LNCaP clone FGC (cell line): Measurements from ENCODE around the gene USP17L18.
"Not testable (repeated sequence)": the region's sequence is repeated elsewhere in the genome, so short reads cannot be mapped to it uniquely, and the experiment has no call there.

Experiments
- DNase-seq: peaks from one replicate; pipeline ENCODE4 v3.0.0-alpha.2; 2011; ENCODE audit warnings: low read depth
- H3K4me3 ChIP-seq: 2 replicates; pipeline ENCODE4 v1.5.1; 2011; ENCODE audit warnings: mild to moderate bottlenecking, low read depth, low read length, control low read depth

The USP17L18 gene

GRCh38 chr4:9247953-9248680 is at the start of gene USP17L18:
TSS of gene USP17L18 (plus strand) at chr4:9248630. CDS start at chr4:9248630, 0 bp downstream.
- DNase-seq, H3K4me3 ChIP-seq: not testable (repeated sequence)

- not testable (repeated sequence) for H3K4me3 ChIP-seq, DNase-seq
These were observed 38.1 kb upstream of the USP17L18 start, which contains the start of gene USP17L10 for GRCh38 chr4:9210357-9210756. TSS of gene USP17L10 (plus strand) at chr4:9210657. CDS start at chr4:9210657, 0 bp downstream.

GRCh38 chr4:9214701-9215100 is 33.7 kb upstream of the USP17L18 start:
- not testable (repeated sequence) for H3K4me3 ChIP-seq, DNase-seq

GRCh38 chr4:9215105-9215504 is 33.3 kb upstream of the USP17L18 start, which contains the start of gene USP17L11:
TSS of gene USP17L11 (plus strand) at chr4:9215405. CDS start at chr4:9215405, 0 bp downstream.
- H3K4me3 ChIP-seq, DNase-seq: not testable (repeated sequence)

GRCh38 chr4:9219852-9220251 is 28.6 kb upstream of the USP17L18 start, which contains the start of gene USP17L12:
TSS of gene USP17L12 (plus strand) at chr4:9220152. CDS start at chr4:9220152, 0 bp downstream.
- not testable (repeated sequence) for H3K4me3 ChIP-seq, DNase-seq

- not testable (repeated sequence) for DNase-seq, H3K4me3 ChIP-seq
These were observed 23.8 kb upstream of the USP17L18 start, which contains the start of gene USP17L13 for GRCh38 chr4:9224596-9224995. TSS of gene USP17L13 (plus strand) at chr4:9224896. CDS start at chr4:9224896, 0 bp downstream.

GRCh38 chr4:9230249-9230648 is 18.2 kb upstream of the USP17L18 start:
- not testable (repeated sequence) for H3K4me3 ChIP-seq, DNase-seq

GRCh38 chr4:9234085-9234484 is 14.3 kb upstream of the USP17L18 start, which contains the start of gene USP17L15:
TSS of gene USP17L15 (plus strand) at chr4:9234385. CDS start at chr4:9234385, 0 bp downstream.
- H3K4me3 ChIP-seq, DNase-seq: not testable (repeated sequence)

GRCh38 chr4:9238461-9238860 is 10.0 kb upstream of the USP17L18 start:
- not testable (repeated sequence) for DNase-seq, H3K4me3 ChIP-seq

GRCh38 chr4:9243579-9243978 is 4.9 kb upstream of the USP17L18 start, which contains the start of gene USP17L17:
TSS of gene USP17L17 (plus strand) at chr4:9243879. CDS start at chr4:9243879, 0 bp downstream.
- DNase-seq, H3K4me3 ChIP-seq: not testable (repeated sequence)

- H3K4me3 ChIP-seq, DNase-seq: not testable (repeated sequence)
These were observed 4.6 kb downstream of the USP17L18 start, which contains the start of gene USP17L19 for GRCh38 chr4:9253078-9253477. TSS of gene USP17L19 (plus strand) at chr4:9253378. CDS start at chr4:9253378, 0 bp downstream.

GRCh38 chr4:9257824-9258223 is 9.4 kb downstream of the USP17L18 start, which contains the start of gene USP17L20:
TSS of gene USP17L20 (plus strand) at chr4:9258124. CDS start at chr4:9258124, 0 bp downstream.
- H3K4me3 ChIP-seq, DNase-seq: not testable (repeated sequence)

- not testable (repeated sequence) for DNase-seq, H3K4me3 ChIP-seq
These were observed 14.1 kb downstream of the USP17L18 start, which contains the start of gene USP17L21 for GRCh38 chr4:9262572-9262971. TSS of gene USP17L21 (plus strand) at chr4:9262872. CDS start at chr4:9262872, 0 bp downstream.

GRCh38 chr4:9267319-9267718 is 18.9 kb downstream of the USP17L18 start, which contains the start of gene USP17L22:
TSS of gene USP17L22 (plus strand) at chr4:9267619. CDS start at chr4:9267619, 0 bp downstream.
- not testable (repeated sequence) for DNase-seq, H3K4me3 ChIP-seq

- not testable (repeated sequence) for DNase-seq, H3K4me3 ChIP-seq
These were observed 23.3 kb downstream of the USP17L18 start for GRCh38 chr4:9271719-9272118.
